HG03469 (cell line): Measurements from ENCODE around the gene RAPGEFL1.
"Not testable (repeated sequence)": the region's sequence is repeated elsewhere in the genome, so short reads cannot be mapped to it uniquely, and the experiment has no call there.

Experiments used
- ATAC-seq: cut with Tn5 transposase; IDR thresholded peaks from one replicate; pipeline ENCODE4 v1.9.1; 2021; ENCODE audit warnings: mild to moderate bottlenecking, moderate library complexity, moderate number of reproducible peaks; ENCODE audit not compliant: unreplicated experiment

RAPGEFL1 gene

GRCh38 chr17:40173778-40174135 is 3.5 kb upstream of the RAPGEFL1 start:
- no peak for ATAC-seq

GRCh38 chr17:40174514-40174913 is 2.8 kb upstream of the RAPGEFL1 start:
- ATAC-seq = no peak

GRCh38 chr17:40175928-40176753 is 1.1 kb upstream of the RAPGEFL1 start:
- ATAC-seq = no peak

- ATAC-seq = no peak
Observed at GRCh38 chr17:40176754-40177110, 538 bp upstream of the RAPGEFL1 start.

GRCh38 chr17:40178021-40178601 is 841 bp downstream of the RAPGEFL1 start:
- no peak for ATAC-seq

- ATAC-seq = no peak
Observed at GRCh38 chr17:40178660-40179059, 1.4 kb downstream of the RAPGEFL1 start.

GRCh38 chr17:40179923-40180659 is 2.8 kb downstream of the RAPGEFL1 start:
- ATAC-seq = no peak

GRCh38 chr17:40180694-40181093 is 3.4 kb downstream of the RAPGEFL1 start:
- no peak for ATAC-seq

GRCh38 chr17:40181205-40181604 is 3.9 kb downstream of the RAPGEFL1 start:
- ATAC-seq = no peak

- ATAC-seq = no peak
Observed at GRCh38 chr17:40182606-40183005, 5.3 kb downstream of the RAPGEFL1 start.

GRCh38 chr17:40187238-40187637 is 10.0 kb downstream of the RAPGEFL1 start:
- ATAC-seq = no peak

- no peak for ATAC-seq
Observed at GRCh38 chr17:40188694-40189093, 11.4 kb downstream of the RAPGEFL1 start.

- ATAC-seq = no peak
Observed at GRCh38 chr17:40190197-40191021, 13.1 kb downstream of the RAPGEFL1 start.

GRCh38 chr17:40191237-40192208 is 14.3 kb downstream of the RAPGEFL1 start:
- ATAC-seq = no peak

GRCh38 chr17:40192961-40193360 is 15.7 kb downstream of the RAPGEFL1 start:
- no peak for ATAC-seq

GRCh38 chr17:40194821-40195220 is 17.6 kb downstream of the RAPGEFL1 start:
- no peak for ATAC-seq

- ATAC-seq = no peak
Observed at GRCh38 chr17:40197550-40197949, 20.3 kb downstream of the RAPGEFL1 start.

GRCh38 chr17:40197965-40198456 is 20.7 kb downstream of the RAPGEFL1 start:
- not testable (repeated sequence) for ATAC-seq

- ATAC-seq = no peak
Observed at GRCh38 chr17:40198576-40198975, 21.3 kb downstream of the RAPGEFL1 start.

GRCh38 chr17:40203131-40203530 is 25.9 kb downstream of the RAPGEFL1 start:
- no peak for ATAC-seq
